H1 (cell line): Measurements from ENCODE around the gene NFIX. TPM values are rescaled to one million over a fixed set of nuclear protein-coding genes. Genes with fewer than 3 reads are reported as not detected.

Experiments
- CTCF ChIA-PET: fragments of 300-600 bp; sonication (Branson Sonifier 250); formaldehyde crosslinking; loops from one replicate; lab custom pipeline; 2021; ENCODE audit not compliant: partially characterized antibody; lab: Charles Lee
- POLR2A ChIA-PET: fragments of 300-600 bp; sonication (Branson Sonifier 250); formaldehyde crosslinking; loops from one replicate; lab custom pipeline; 2021; ENCODE audit warnings: inconsistent platforms; ENCODE audit not compliant: partially characterized antibody; lab: Charles Lee
- DNase-seq, 2 experiments: peaks; one replicate each; pipeline versions ENCODE4 v3.0.0 to v3.0.0-alpha.2; 2010 to 2022; ENCODE audit warnings: low spot score in 2 of 2, low read depth in 1 of 2, mixed read lengths in 1 of 2
- FAIRE-seq: peaks from 2 replicates; lab custom pipeline; 2011; peaks lifted over from hg19 to GRCh38; lab: Jason Lieb, UNC
- H2AFZ ChIP-seq: 2 replicates; pipeline ENCODE4 v1.8.1; 2012; ENCODE audit warnings: low read length, inconsistent platforms
- H2AK5ac ChIP-seq: 2 replicates; pipeline ENCODE4 v1.6.1; 2013; ENCODE audit warnings: low read depth, low read length
- H2BK120ac ChIP-seq: replicated peaks from 2 replicates; pipeline ENCODE3; 2013; ENCODE audit warnings: low read depth, low read length, inconsistent platforms
- H2BK12ac ChIP-seq: 2 replicates; pipeline ENCODE4 v1.6.1; 2013; ENCODE audit warnings: low read depth, low read length
- H2BK15ac ChIP-seq: 2 replicates; pipeline ENCODE4 v1.6.1; 2013; ENCODE audit warnings: low read length
- H2BK20ac ChIP-seq: 2 replicates; pipeline ENCODE4 v1.6.1; 2013; ENCODE audit warnings: low read length
- H2BK5ac ChIP-seq: 2 replicates; pipeline ENCODE4 v1.6.1; 2013; ENCODE audit warnings: low read depth, low read length
- H3K14ac ChIP-seq: 2 replicates; pipeline ENCODE4 v1.6.1; 2013; ENCODE audit warnings: inconsistent platforms; ENCODE audit not compliant: insufficient read length
- H3K18ac ChIP-seq: 2 replicates; pipeline ENCODE4 v1.6.1; 2013; ENCODE audit warnings: low read length; ENCODE audit errors: extremely low read depth
- H3K23ac ChIP-seq: 2 replicates; pipeline ENCODE4 v1.6.1; 2013; ENCODE audit warnings: inconsistent platforms; ENCODE audit not compliant: insufficient read length
- H3K23me2 ChIP-seq: 2 replicates; pipeline ENCODE4 v1.6.1; 2013; ENCODE audit warnings: low read depth, low read length
- H3K27ac ChIP-seq: 2 replicates; pipeline ENCODE4 v1.6.1; 2011; ENCODE audit warnings: low read depth, low read length, inconsistent platforms
- H3K27me3 ChIP-seq, 4 experiments: replicated peaks in 1 of 4; 1 replicate in 1 of 4; 2 replicates in 3 of 4; pipeline versions ENCODE4 v1.6.1 to v1.8.1; 2011 to 2013; ENCODE audit warnings: low read length in 3 of 4, mild to moderate bottlenecking in 3 of 4, inconsistent platforms in 2 of 4, mixed read lengths in 2 of 4, moderate library complexity in 1 of 4; ENCODE audit not compliant: control insufficient read depth in 3 of 4, insufficient read depth in 3 of 4; ENCODE audit errors: extremely low read depth in 1 of 4
- H3K36me3 ChIP-seq, 4 experiments: 2 replicates each; pipeline versions ENCODE4 v1.6.1 to v1.8.1; 2011 to 2013; ENCODE audit warnings: mild to moderate bottlenecking in 4 of 4, low read length in 3 of 4, moderate library complexity in 2 of 4, control low read depth in 1 of 4, inconsistent platforms in 1 of 4; ENCODE audit not compliant: insufficient read depth in 4 of 4, control insufficient read depth in 2 of 4
- H3K4ac ChIP-seq: replicated peaks from 2 replicates; pipeline ENCODE3; 2013; ENCODE audit warnings: low read length, low read depth, mixed read lengths, inconsistent platforms; ENCODE audit not compliant: insufficient read length
- H3K4me1 ChIP-seq, 4 experiments: replicated peaks in 1 of 4; 1 replicate in 1 of 4; 2 replicates in 3 of 4; pipeline versions ENCODE4 v1.6.1 to v1.8.1; 2011 to 2013; ENCODE audit warnings: low read length in 3 of 4, inconsistent platforms in 2 of 4, mixed read lengths in 1 of 4; ENCODE audit not compliant: insufficient read depth in 4 of 4, control insufficient read depth in 3 of 4
- H3K4me2 ChIP-seq, 2 experiments: 2 replicates each; pipeline versions ENCODE4 v1.6.1 to v1.8.1; 2011 to 2013; ENCODE audit warnings: low read depth in 2 of 2, low read length in 2 of 2, control low read depth in 1 of 2, inconsistent platforms in 1 of 2, mild to moderate bottlenecking in 1 of 2; ENCODE audit not compliant: insufficient read depth in 1 of 2
- H3K4me3 ChIP-seq, 4 experiments: fragments of 200-600, 300-600 bp in 1 of 4; sonication (generic), shearing (Covaris generic), sonication (Bioruptor Twin) in 1 of 4; 2 replicates each; pipeline versions ENCODE4 v1.5.1 to v1.8.1; 2011 to 2016; ENCODE audit warnings: low read length in 4 of 4, low read depth in 3 of 4, control low read depth in 2 of 4, inconsistent platforms in 2 of 4, mild to moderate bottlenecking in 2 of 4, mixed read lengths in 1 of 4, moderate library complexity in 1 of 4; ENCODE audit not compliant: insufficient read depth in 2 of 4; ENCODE audit errors: extremely low read depth in 1 of 4
- H3K56ac ChIP-seq: replicated peaks from 2 replicates; pipeline ENCODE3; 2013; ENCODE audit warnings: low read depth, mild to moderate bottlenecking, mixed read lengths, low read length, inconsistent platforms; ENCODE audit not compliant: insufficient read length
- H3K79me1 ChIP-seq: 2 replicates; pipeline ENCODE4 v1.6.1; 2013; ENCODE audit warnings: low read depth, low read length, control low read depth
- H3K79me2 ChIP-seq, 2 experiments: 2 replicates each; pipeline versions ENCODE4 v1.6.1 to v1.8.1; 2012 to 2013; ENCODE audit warnings: low read length in 2 of 2, mild to moderate bottlenecking in 2 of 2, inconsistent platforms in 1 of 2; ENCODE audit not compliant: insufficient read depth in 2 of 2, control insufficient read depth in 1 of 2
- H3K9ac ChIP-seq, 4 experiments: replicated peaks in 1 of 4; 1 replicate in 1 of 4; 2 replicates in 3 of 4; pipeline versions ENCODE4 v1.6.1 to v1.8.1; 2011 to 2013; ENCODE audit warnings: low read depth in 3 of 4, low read length in 3 of 4, control low read depth in 2 of 4, mild to moderate bottlenecking in 2 of 4, moderate library complexity in 2 of 4, inconsistent platforms in 1 of 4; ENCODE audit errors: extremely low read depth in 1 of 4
- H3K9me3 ChIP-seq, 2 experiments: 2 replicates each; pipeline versions ENCODE4 v1.6.1 to v1.8.1; 2012 to 2013; ENCODE audit warnings: mild to moderate bottlenecking in 2 of 2, moderate library complexity in 2 of 2, control low read depth in 1 of 2, inconsistent platforms in 1 of 2, low read depth in 1 of 2, low read length in 1 of 2, mixed read lengths in 1 of 2; ENCODE audit not compliant: insufficient read depth in 2 of 2
- H4K20me1 ChIP-seq, 2 experiments: replicated peaks in 1 of 2; 2 replicates each; pipeline versions ENCODE3 to v1.8.1; 2011 to 2013; ENCODE audit warnings: inconsistent platforms in 2 of 2, low read length in 2 of 2, mild to moderate bottlenecking in 1 of 2; ENCODE audit not compliant: insufficient read depth in 2 of 2, control insufficient read depth in 1 of 2
- H4K5ac ChIP-seq: 2 replicates; pipeline ENCODE4 v1.6.1; 2013; ENCODE audit warnings: low read length, low read depth, mixed read lengths, inconsistent platforms; ENCODE audit not compliant: insufficient read length
- H4K8ac ChIP-seq: 2 replicates; pipeline ENCODE4 v1.8.0; 2013; ENCODE audit warnings: mild to moderate bottlenecking, moderate library complexity, low read length, inconsistent platforms; ENCODE audit not compliant: insufficient read depth; ENCODE audit errors: extremely low read depth
- H4K91ac ChIP-seq: replicated peaks from 2 replicates; pipeline ENCODE3; 2013; ENCODE audit warnings: low read length, mixed read lengths, inconsistent platforms; ENCODE audit not compliant: insufficient read length
- BCL11A ChIP-seq, 2 experiments: IDR thresholded peaks; one replicate each; pipeline ENCODE4 v1.6.1; 2011; ENCODE audit warnings: low read depth in 2 of 2, low read length in 2 of 2, mild to moderate bottlenecking in 2 of 2
- FOSL1 ChIP-seq: IDR thresholded peaks from 2 replicates; pipeline ENCODE4 v1.6.1; 2011; ENCODE audit warnings: mild to moderate bottlenecking, low read depth, low read length, moderate library complexity; ENCODE audit not compliant: insufficient read depth
- GTF2F1 ChIP-seq: IDR thresholded peaks from 2 replicates; pipeline ENCODE4 v1.6.1; 2012; ENCODE audit warnings: low read depth, low read length, improper control_type of control experiment, borderline replicate concordance
- RXRA ChIP-seq: IDR thresholded peaks from 2 replicates; pipeline ENCODE4 v1.6.1; 2011; ENCODE audit warnings: low read depth, mild to moderate bottlenecking, low read length, moderate library complexity; ENCODE audit not compliant: insufficient read depth
- SIN3A ChIP-seq, 2 experiments: IDR thresholded peaks in 1 of 2; conservative IDR thresholded peaks in 1 of 2; 2 replicates each; pipeline ENCODE4 v1.6.1; 2011 to 2012; ENCODE audit warnings: low read length in 2 of 2, improper control_type of control experiment in 1 of 2, low read depth in 1 of 2, mild to moderate bottlenecking in 1 of 2
- TEAD4 ChIP-seq: IDR thresholded peaks from 2 replicates; pipeline ENCODE4 v1.6.1; 2012; ENCODE audit warnings: low read depth, low read length, inconsistent platforms, mixed read lengths
- WGBS, 2 experiments: shearing (Covaris generic) in 1 of 2; methylation state at CpG; one replicate each; pipeline versions ENCODE4 v1.1.6 to v1.1.7; 2013 to 2015; ENCODE audit warnings: low lambda C conversion rate in 2 of 2, mixed read lengths in 2 of 2, inconsistent platforms in 1 of 2, low coverage in 1 of 2, missing lambda C conversion rate in 1 of 2; ENCODE audit not compliant: insufficient replicate concordance in 2 of 2, insufficient coverage in 1 of 2, insufficient read length in 1 of 2; ENCODE audit errors: extremely low coverage in 1 of 2, missing lambda C conversion rate in 1 of 2; 5-methylcytosine and 5-hydroxymethylcytosine counted together
- polyA plus RNA-seq, 7 experiments: library from polyadenylated mRNA; depleted of rRNA in 3 of 7; stranded (reverse) in 5 of 7; unstranded in 2 of 7; fragments of >200 nt in 5 of 7; fragments of 200-250 nt in 2 of 7; gene quantifications; 1 replicate in 5 of 7; 2 replicates in 1 of 7; 4 replicates in 1 of 7; pipeline versions ENCODE4 v1.2.1 to v1.2.3, GENCODE V29; 2011 to 2013; ENCODE audit warnings: missing spikeins in 2 of 7, mixed read lengths in 2 of 7
- total RNA-seq: library from RNA; stranded (reverse); fragmentation: NEBNext Ultra II Directional; extraction: Animal tissue kit (Norgen Biotek cat#: 25700); gene quantifications from 2 replicates; pipeline ENCODE4 v1.2.1, GENCODE V29; 2021
- TF ChIP-seq, protein P1 (sequence below): IDR thresholded peaks from 2 replicates; pipeline ENCODE4 v1.6.1; 2012; ENCODE audit warnings: inconsistent platforms

NFIX gene
- total and polyA plus RNA-seq, 2 of the 8 experiments (the other 6 are each of a cell fraction or from before 2014, with no cell fraction given) = 0.03 to 0.20 TPM

DNA sequence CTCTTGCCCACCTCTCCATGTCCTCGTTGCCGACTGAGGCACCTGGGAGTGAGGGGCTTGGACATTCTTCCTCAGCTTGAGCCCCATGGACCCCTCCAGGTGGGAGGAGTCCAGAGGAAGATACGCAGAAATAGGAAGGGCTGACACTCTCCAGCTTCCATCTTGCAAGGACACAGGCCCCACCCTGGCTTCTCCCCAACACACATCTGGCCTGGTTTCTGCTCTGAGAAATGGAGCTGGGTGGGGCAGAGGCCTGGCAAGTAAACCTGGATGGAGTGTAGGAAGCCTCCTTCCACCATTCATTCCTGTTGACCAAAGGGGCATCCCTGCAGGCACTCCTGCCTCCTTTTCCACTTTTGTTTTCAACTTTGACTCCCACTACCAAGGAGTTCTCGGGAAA is 50.5 kb downstream of the NFIX start:
- Histone ChIP-seq H3K14ac (no peak overlapping the region), H3K36me3 (no peaks in the 10 kb centered on the region), H3K27me3 (peaks cover 31 to 74% (median 62%) of the 10 kb centered on the region in 4 experiments), H3K23me2 (no peaks in the 10 kb centered on the region), H2AK5ac (no peak overlapping the region), H2AFZ (no peak overlapping the region), H3K9ac (no peak overlapping the region), H3K4ac (no peak overlapping the region), H4K91ac (no peak overlapping the region), H2BK5ac (no peak overlapping the region), H3K79me2 (no peaks in the 10 kb centered on the region), H2BK120ac (no peak overlapping the region), H3K18ac (no peak overlapping the region), H2BK20ac (no peak overlapping the region), H3K4me3 (no peak overlapping the region), H3K4me1 (no peaks in the 10 kb centered on the region), H3K56ac (no peak overlapping the region), H3K23ac (no peak overlapping the region), H3K4me2 (no peak overlapping the region), H2BK12ac (no peak overlapping the region), H4K8ac (no peak overlapping the region), H4K5ac (no peak overlapping the region), H3K27ac (no peak overlapping the region), H4K20me1 (peaks cover 7 to 9% of the 10 kb centered on the region in 2 experiments), H2BK15ac (no peak overlapping the region), H3K9me3 (no peaks in the 10 kb centered on the region), H3K79me1 (no peaks in the 10 kb centered on the region)
- FAIRE-seq (no peak), DNase-seq (no peak)
- ChIA-PET CTCF (interaction anchor here (2.0 to 39.8 kb wide), 3 partner anchors 18 to 55 kb away, joined by 4 to 1145 read pairs (median 760); no protein-coding TSS in a partner anchor), POLR2A (interaction anchor here (1.4 kb wide), 1 partner anchor 38 kb away, joined by 4 read pairs; no protein-coding TSS in a partner anchor)
- TF ChIP-seq RXRA (no peak), TEAD4 (no peak), BCL11A (IDR thresholded peaks at IDR 0.05; ENCODE audit: low read depth in 2 of 2, low read length in 2 of 2) (no peak), SIN3A (conservative IDR thresholded peaks at IDR 0.05 in 1 of 2, IDR thresholded peaks at IDR 0.05 in 1 of 2; ENCODE audit: low read depth in 1 of 2, low read length in 2 of 2) (no peak), FOSL1 (no peak), GTF2F1 (no peak)
- TF ChIP-seq, protein P1, sequence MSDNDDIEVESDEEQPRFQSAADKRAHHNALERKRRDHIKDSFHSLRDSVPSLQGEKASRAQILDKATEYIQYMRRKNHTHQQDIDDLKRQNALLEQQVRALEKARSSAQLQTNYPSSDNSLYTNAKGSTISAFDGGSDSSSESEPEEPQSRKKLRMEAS = no peak
- 87% methylated on average over 4 of the region's 4 CpGs; no CpG with 5 or more reads in 1 of the 2 experiments for WGBS, 2 experiments
